Ishikawa (cell line): ENCODE measurements around the gene PPP6R3.

Experiments used
- CREB1 ChIP-seq: IDR thresholded peaks from 2 replicates; pipeline ENCODE4 v1.6.1; 2012; ENCODE audit warnings: low read depth
- EGR1 ChIP-seq: IDR thresholded peaks from 2 replicates; pipeline ENCODE4 v1.6.1; 2012
- EP300 ChIP-seq: IDR thresholded peaks from 2 replicates; pipeline ENCODE4 v1.6.1; 2012; ENCODE audit warnings: borderline replicate concordance
- FOXM1 ChIP-seq: IDR thresholded peaks from 2 replicates; pipeline ENCODE4 v1.6.1; 2012; ENCODE audit warnings: low read depth, borderline replicate concordance
- NFIC ChIP-seq: IDR thresholded peaks from 2 replicates; pipeline ENCODE4 v1.6.1; 2012
- REST ChIP-seq: IDR thresholded peaks from 2 replicates; pipeline ENCODE4 v1.6.1; 2012; ENCODE audit warnings: low read depth, mild to moderate bottlenecking
- TAF1 ChIP-seq: IDR thresholded peaks from 2 replicates; pipeline ENCODE4 v1.6.1; 2012; ENCODE audit warnings: low read depth, mild to moderate bottlenecking
- TCF12 ChIP-seq: IDR thresholded peaks from 2 replicates; pipeline ENCODE4 v1.6.1; 2012; ENCODE audit warnings: low read depth
- TEAD4 ChIP-seq: IDR thresholded peaks from 2 replicates; pipeline ENCODE4 v1.6.1; 2012
- YY1 ChIP-seq: IDR thresholded peaks from 2 replicates; pipeline ENCODE4 v1.6.1; 2012; ENCODE audit warnings: low read depth
- ZBTB7A ChIP-seq: IDR thresholded peaks from 2 replicates; pipeline ENCODE4 v1.6.1; 2012; ENCODE audit warnings: low read depth
- TF ChIP-seq, protein P1 (sequence below): IDR thresholded peaks from 2 replicates; pipeline ENCODE4 v1.6.1; 2012

DNA sequence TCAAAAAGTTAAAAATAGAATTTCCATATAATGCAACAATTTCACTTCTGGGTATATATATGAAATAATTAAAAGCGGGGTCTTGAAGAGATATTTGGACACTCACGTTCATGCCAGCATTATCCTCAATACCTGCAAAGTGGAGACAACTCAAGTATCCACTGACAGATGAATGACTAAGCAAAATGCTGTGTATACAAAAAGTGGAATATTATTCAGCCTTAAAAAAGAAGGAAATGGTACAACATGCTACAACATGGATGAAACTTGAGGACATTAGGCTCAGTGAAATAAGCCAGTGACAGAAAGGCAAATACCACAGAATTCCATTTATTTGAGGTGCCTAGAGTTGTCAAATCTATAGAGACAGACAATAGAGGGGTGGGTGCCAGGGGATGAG is 161.3 kb downstream of the PPP6R3 start:
- no peak for TF ChIP-seq TCF12
- TF ChIP-seq TEAD4 = no peak
- TF ChIP-seq YY1 = no peak
- TF ChIP-seq, protein P1, sequence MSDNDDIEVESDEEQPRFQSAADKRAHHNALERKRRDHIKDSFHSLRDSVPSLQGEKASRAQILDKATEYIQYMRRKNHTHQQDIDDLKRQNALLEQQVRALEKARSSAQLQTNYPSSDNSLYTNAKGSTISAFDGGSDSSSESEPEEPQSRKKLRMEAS = no peak
- TF ChIP-seq FOXM1 = no peak
- TF ChIP-seq REST = no peak
- TF ChIP-seq NFIC = no peak
- TF ChIP-seq TAF1 = no peak
- TF ChIP-seq EP300 = no peak
- no peak for TF ChIP-seq CREB1
- TF ChIP-seq EGR1 = no peak
- no peak for TF ChIP-seq ZBTB7A
